Ascending aorta (tissue), 2 donors: ENCODE results near the gene KPNA1. TPM values are rescaled to one million over a fixed set of nuclear protein-coding genes. Genes with fewer than 3 reads are reported as not detected.

ENCODE experiments used
- DNase-seq, 2 donors: peaks; one replicate each; pipeline ENCODE4 v3.0.0-alpha.2; 2019; ENCODE audit warnings: low spot score in 2 of 2
- H3K27ac ChIP-seq, 2 donors: fragments of 200-600 bp; sonication (generic); one replicate each; pipeline ENCODE4 v1.5.1; 2016 to 2017; ENCODE audit warnings: mild to moderate bottlenecking in 1 of 2
- H3K27me3 ChIP-seq: fragments of 200-600 bp; sonication (generic); one replicate; pipeline ENCODE4 v1.5.1; 2017
- H3K36me3 ChIP-seq, 2 donors: fragments of 200-600 bp; sonication (generic); one replicate each; pipeline ENCODE4 v1.5.1; 2016
- H3K4me1 ChIP-seq, 2 donors: fragments of 200-600 bp; sonication (generic); one replicate each; pipeline ENCODE4 v1.5.1; 2016 to 2017; ENCODE audit warnings: mild to moderate bottlenecking in 1 of 2
- H3K4me3 ChIP-seq, 2 donors: fragments of 200-600 bp; sonication (generic); one replicate each; pipeline ENCODE4 v1.5.1; 2016 to 2017; ENCODE audit warnings: mild to moderate bottlenecking in 1 of 2
- H3K9me3 ChIP-seq, 2 donors: fragments of 200-600 bp; sonication (generic); one replicate each; pipeline ENCODE4 v1.5.1; 2016
- intact Hi-C: fragments of 100-400 bp; cut with DNase I; formaldehyde crosslinking; loops from one replicate; pipeline ENCODE4 v1.15.1; 2023
- total RNA-seq: library from RNA; depleted of rRNA; stranded (reverse); fragments of >200 nt; gene quantifications from one replicate; pipeline ENCODE4 v1.1.0, GENCODE V29; 2016
- TF ChIP-seq, protein P1 (sequence below), 3 experiments: fragments of 200-600 bp in 2 of 3; fragments of 450-650 bp in 1 of 3; sonication (generic) in 2 of 3; IDR thresholded peaks; one replicate each; pipeline ENCODE4 v1.5.1; 2016 to 2019; ENCODE audit warnings: antibody characterized with exemption in 3 of 3, mild to moderate bottlenecking in 1 of 3, moderate library complexity in 1 of 3

Gene KPNA1
- total RNA-seq, 1 donor from 2014 or later = 21.1 TPM

DNA sequence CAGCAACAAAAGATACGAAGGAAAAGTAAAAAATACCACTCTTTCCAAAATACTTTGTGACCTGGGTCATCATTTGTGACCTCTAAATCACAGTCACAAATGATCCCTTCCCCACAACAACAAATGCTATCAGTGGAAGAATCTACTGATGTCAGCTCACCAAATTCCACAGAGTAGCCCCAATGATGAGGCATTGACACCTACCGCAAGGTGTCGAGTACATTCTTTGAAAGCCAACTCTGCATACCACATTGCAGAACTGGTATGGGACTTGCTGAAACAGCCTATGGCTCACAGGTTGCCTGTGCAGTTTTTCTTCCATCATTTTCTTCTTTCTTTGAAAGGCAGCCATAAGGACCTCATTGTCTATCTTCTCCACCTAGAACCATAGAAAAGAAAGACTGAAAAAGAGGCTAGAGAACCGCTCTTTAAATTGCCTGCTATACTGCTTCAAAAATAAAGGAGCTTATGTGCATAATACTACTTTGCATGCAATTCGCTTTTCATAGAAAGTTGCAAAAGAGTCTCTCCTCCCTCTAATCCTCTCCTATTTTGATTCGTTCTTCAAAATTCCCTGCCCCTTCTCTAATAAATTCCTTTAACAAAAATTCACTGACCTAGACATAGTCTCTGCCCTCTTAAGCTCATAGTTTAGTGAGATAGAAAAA is 21.4 kb upstream of the KPNA1 start:
- Histone ChIP-seq H3K9me3 (no peaks in the 10 kb centered on the region), H3K27me3 (no peaks in the 10 kb centered on the region), H3K4me1 (no peaks in the 10 kb centered on the region), H3K36me3 (peaks cover 67 to 69% of the 10 kb centered on the region in 2 donors), H3K27ac (no peak overlapping the region), H3K4me3 (no peak overlapping the region)
- TF ChIP-seq, protein P1, sequence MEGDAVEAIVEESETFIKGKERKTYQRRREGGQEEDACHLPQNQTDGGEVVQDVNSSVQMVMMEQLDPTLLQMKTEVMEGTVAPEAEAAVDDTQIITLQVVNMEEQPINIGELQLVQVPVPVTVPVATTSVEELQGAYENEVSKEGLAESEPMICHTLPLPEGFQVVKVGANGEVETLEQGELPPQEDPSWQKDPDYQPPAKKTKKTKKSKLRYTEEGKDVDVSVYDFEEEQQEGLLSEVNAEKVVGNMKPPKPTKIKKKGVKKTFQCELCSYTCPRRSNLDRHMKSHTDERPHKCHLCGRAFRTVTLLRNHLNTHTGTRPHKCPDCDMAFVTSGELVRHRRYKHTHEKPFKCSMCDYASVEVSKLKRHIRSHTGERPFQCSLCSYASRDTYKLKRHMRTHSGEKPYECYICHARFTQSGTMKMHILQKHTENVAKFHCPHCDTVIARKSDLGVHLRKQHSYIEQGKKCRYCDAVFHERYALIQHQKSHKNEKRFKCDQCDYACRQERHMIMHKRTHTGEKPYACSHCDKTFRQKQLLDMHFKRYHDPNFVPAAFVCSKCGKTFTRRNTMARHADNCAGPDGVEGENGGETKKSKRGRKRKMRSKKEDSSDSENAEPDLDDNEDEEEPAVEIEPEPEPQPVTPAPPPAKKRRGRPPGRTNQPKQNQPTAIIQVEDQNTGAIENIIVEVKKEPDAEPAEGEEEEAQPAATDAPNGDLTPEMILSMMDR (IDR thresholded peaks at IDR 0.05) = no peak
- no peak for DNase-seq
- intact Hi-C loops = no loop called here

DNA sequence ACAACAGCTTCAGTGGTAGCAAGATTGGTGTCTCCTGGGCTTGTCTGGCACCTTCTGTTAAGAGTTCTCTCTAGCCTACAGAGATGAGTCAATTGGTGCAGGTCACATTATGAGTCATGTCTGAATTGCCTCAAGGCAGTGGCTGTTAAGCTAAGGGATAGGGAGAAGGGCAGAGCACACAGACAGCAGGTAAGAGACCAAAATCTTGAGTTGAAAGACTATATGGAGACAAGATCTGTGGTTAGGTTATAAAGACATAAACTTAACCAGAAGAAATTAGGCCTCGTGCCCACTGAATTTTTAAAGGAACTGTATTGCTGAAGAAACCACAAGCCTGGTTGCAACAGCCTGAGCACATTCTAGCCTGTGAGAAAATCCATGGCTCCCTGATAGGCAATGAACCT is 19.2 kb upstream of the KPNA1 start:
- Histone ChIP-seq H3K4me3 (no peak overlapping the region), H3K9me3 (no peaks in the 10 kb centered on the region), H3K27me3 (no peaks in the 10 kb centered on the region), H3K36me3 (peaks cover 52 to 63% of the 10 kb centered on the region in 2 donors), H3K4me1 (no peaks in the 10 kb centered on the region), H3K27ac (no peak overlapping the region)
- TF ChIP-seq, protein P1 (IDR thresholded peaks at IDR 0.05) = no peak
- DNase-seq = no peak
- intact Hi-C loops = no loop called here

DNA sequence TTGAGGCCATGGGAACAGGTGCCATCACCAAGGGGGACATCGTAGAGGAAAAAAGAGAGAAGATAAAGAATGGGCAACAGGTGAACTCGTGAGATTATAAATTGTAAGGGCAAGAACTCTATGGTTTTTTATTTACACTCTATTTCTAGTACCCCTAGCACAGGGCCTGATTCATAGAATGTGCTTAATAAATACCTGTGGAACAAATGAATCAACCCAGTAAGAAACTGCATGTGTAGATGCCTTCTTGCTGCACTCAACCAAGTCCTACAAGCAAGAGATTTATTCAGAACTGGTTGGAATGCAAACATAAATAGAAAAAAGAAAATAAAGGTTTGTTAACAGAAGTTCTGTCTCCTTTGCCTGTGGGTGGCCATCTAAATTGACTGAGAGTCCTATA is 18.7 kb upstream of the KPNA1 start:
- DNase-seq = no peak
- Histone ChIP-seq H3K4me1 (no peaks in the 10 kb centered on the region), H3K4me3 (no peak overlapping the region), H3K9me3 (no peaks in the 10 kb centered on the region), H3K27me3 (no peaks in the 10 kb centered on the region), H3K36me3 (peaks cover 49 to 67% of the 10 kb centered on the region in 2 donors), H3K27ac (no peak overlapping the region)
- intact Hi-C loops = no loop called here
- TF ChIP-seq, protein P1 (IDR thresholded peaks at IDR 0.05) = no peak

DNA sequence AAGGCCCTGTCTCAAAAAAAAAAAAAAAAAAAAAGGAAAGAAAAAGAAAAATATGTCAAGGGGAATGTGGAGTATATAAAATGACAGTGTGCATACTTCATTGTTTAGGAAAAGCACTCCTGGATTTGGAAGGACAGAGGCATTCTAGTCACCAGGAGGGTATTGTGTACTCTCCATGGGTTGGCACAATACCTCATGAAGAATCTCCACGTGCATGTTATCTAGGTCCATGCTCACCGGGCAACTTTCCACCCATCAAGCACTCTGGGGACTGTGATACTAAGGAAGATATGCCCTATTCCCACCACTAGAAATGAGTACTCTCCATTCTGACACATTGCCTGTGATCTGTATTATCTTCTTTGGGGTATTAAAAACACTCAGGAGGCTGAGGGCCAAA is 15.4 kb upstream of the KPNA1 start:
- no peaks in the 10 kb centered on the region for H3K9me3 ChIP-seq
- H3K4me3 ChIP-seq = no peak overlapping the region
- TF ChIP-seq, protein P1 (IDR thresholded peaks at IDR 0.05) = no peak
- no peaks in the 10 kb centered on the region for H3K4me1 ChIP-seq
- DNase-seq = no peak
- peaks cover 46 to 58% of the 10 kb centered on the region in 2 donors for H3K36me3 ChIP-seq
- H3K27ac ChIP-seq = no peak overlapping the region
- no peaks in the 10 kb centered on the region for H3K27me3 ChIP-seq
- intact Hi-C loops = no loop called here

DNA sequence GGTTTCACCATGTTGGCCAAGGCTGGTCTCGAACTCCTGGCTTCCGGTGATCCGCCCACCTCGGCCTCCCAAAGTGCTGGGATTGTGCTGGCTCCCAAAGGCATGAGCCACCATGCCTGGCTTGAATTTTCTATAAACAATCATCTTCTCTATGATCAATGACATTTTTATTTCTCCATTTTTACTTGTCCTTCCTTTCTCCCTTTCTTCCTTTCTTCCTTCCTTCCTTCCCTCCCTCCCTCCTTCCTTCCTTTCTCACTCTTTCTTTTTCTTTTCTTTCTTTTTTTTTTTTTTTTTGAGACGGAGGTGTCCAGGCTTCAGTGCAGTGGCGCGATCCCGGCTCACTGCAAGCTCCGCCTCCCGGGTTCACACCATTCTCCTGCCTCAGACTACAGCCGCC is 8.6 kb upstream of the KPNA1 start:
- intact Hi-C loops = no loop called here
- no peak overlapping the region for H3K27ac ChIP-seq
- no peaks in the 10 kb centered on the region for H3K4me1 ChIP-seq
- TF ChIP-seq, protein P1 (IDR thresholded peaks at IDR 0.05) = no peak
- H3K36me3 ChIP-seq = peaks cover 4 to 8% of the 10 kb centered on the region in 2 donors
- H3K27me3 ChIP-seq = no peaks in the 10 kb centered on the region
- no peaks in the 10 kb centered on the region for H3K9me3 ChIP-seq
- no peak for DNase-seq
- no peak overlapping the region for H3K4me3 ChIP-seq

DNA sequence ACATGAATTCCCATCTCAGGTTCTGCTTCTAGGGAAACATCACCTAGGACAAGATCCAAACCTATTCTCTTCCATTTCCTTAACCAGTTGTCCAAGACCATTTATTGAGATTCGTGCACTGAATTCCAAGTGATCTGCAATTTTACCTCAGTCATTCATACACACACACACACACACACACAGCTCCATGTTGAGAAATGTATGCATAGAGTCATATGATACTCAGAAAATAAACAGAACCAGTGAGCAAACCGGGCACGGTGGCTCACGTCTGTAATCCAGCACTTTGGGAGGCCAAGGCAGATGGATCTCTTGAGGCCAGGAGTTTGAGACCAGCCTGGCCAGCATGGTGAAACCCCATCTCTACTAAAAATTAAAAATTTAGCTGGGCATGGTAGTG is 6.1 kb upstream of the KPNA1 start:
- no peaks in the 10 kb centered on the region for H3K4me1 ChIP-seq
- H3K4me3 ChIP-seq = no peak overlapping the region
- TF ChIP-seq, protein P1 (IDR thresholded peaks at IDR 0.05) = no peak
- no peaks in the 10 kb centered on the region for H3K9me3 ChIP-seq
- no peak for DNase-seq
- H3K27ac ChIP-seq = no peak overlapping the region
- intact Hi-C loops = no loop called here
- no peaks in the 10 kb centered on the region for H3K27me3 ChIP-seq
- no peaks in the 10 kb centered on the region for H3K36me3 ChIP-seq
